Measurements from ENCODE around the gene SH2D7.
"Not testable (repeated sequence)": the region's sequence is repeated elsewhere in the genome, so short reads cannot be mapped to it uniquely, and the experiment has no call there.

Gene SH2D7

GRCh38 chr15:78142332-78142731, 50.0 kb downstream of the SH2D7 start:
- no peak for DNase-seq (ENCODE audit: low read depth)

- DNase-seq (ENCODE audit: low read depth): no peak
These were observed 54.2 kb downstream of the SH2D7 start for GRCh38 chr15:78146425-78147154.

DNA sequence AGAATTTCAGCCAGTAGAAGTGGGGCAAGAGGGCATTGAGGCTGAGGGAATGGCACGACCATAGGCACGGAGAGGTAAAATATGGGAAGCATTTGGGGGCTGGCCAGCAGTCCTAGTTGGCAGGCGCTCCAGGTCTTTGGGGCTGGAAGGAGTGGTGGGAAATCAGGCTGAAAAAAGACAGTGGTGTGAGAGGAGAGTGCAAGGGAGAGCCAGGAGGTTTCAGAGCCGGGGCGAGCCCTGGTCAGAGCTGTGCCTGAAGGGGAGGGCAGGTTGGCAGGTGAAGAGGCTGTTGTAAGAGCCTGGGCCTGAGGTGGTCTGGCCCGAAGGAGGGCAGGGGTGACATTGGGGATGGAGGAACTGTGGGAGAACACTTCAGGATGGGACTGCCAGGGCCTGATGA, 55.2 kb downstream of the SH2D7 start:
- DNase-seq (ENCODE audit: low read depth): no peak

DNA sequence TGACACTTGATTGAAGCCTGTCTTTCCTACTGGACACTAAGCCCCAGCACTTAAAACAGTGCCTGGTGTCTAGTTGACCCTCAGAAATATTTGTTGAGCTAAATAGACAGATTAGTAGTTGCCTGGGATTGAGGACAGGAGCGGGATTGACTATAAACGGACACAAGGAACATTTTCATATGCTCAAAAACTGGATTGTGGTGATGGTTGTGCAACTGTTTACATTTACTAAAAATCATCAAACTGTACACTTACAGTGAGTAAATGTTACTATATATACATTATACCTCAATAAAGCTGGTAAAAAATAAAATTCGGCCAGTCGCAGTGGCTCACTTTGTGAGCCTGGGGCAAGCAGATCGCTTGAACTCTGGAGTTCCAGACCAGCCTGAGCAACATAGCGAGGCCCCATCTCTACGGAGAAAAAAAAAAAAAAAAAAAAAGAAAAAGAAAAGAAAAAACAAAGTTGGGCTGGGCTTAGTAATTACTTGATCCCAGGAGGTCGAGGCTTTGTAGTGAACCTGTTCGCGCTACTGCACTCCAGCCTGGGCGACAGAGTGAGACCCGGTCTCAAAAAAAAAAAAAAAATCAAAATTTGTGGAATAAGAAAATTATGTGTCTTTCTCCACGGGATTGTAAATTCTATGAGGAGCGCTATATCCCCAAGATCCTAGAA, 56.2 kb downstream of the SH2D7 start:
- DNase-seq (ENCODE audit: low read depth): no peak

DNA sequence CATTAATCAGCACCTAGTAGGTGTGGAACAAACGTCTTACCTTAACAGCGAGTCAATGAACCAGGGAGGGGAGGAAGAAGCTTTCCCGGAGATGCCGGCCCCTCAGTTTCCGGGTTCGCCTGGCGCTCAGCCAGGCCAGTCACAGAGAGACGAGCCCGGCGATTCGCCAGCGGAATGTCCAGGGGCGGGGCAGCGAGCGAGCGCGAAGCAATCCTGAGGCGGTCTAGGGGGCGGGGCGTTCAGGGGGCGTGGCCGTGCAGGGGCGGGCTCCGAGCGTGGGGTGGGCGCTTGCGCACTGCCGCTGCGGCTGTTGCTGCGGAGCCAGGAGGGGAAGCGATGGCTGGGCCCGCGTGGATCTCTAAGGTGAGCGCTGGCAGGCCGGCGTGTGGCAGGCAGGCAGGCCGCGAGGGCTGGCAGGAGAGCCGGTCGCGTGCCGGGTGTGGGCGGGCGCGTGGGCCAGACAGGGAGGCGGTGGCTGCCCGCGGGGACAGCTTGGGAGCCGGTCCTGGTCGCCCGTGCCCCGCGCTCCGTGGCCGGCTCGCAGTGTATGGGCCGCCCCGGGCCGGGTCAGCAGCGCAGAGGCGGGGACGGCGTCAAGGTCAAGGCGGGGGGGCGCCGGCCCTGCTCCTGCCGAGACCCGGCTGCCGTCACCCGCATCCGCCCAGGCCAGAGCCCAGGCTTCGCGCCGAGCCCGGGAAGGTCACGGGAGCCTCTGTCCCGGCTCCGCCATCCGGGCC, 56.9 kb downstream of the SH2D7 start, which contains the start of gene IDH3A:
Gene IDH3A (plus strand): TSS at position 295 of the 737 bp plus-strand sequence. CDS start 42 bp downstream, at position 337.
- peak; percentile 99 for DNase-seq (ENCODE audit: low read depth)

DNA sequence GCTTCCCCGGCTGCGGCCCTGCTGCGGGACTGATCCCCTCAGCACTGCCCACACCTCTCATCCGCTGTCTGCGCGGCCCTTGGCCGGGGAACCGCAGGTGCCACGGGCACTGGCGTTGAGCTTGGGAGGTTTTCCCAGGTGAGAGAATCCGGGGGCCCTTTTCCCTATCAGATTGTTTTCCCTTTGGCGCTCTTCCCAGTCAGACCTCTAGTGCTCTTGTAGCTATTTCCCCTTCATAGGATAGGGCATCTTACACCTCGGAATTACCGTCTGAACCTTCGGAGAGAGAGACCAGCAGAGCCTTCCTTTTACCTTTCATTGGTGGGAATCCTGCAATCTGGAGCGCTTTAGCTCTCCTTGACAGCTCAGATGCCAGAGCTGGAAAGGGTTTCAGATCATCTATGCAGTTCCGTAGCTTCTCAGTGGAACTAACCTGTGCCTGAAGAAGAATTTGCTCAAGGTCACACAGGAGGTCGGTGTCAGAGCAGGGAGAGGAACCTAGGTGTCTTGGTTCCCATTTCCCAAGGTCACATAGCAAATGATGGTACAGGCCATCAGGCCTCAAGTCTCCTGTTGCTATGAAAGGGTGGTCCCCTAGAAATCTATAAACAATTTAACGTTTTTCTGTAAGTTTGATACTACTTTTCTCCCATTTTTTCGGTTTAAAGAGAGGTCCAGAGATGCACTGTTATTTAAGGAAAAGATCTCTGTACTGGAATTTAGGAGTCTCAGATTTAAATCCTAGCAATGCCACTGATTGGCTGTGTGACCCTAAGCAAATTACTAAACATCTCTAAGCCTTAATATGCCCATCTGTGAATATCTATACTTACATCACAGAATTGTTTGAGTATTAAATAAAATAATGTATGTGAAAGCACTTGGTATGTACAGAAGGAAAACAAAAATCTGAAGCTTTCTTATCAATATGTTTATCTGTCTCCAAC, 57.7 kb downstream of the SH2D7 start:
- DNase-seq (ENCODE audit: low read depth): no peak

DNA sequence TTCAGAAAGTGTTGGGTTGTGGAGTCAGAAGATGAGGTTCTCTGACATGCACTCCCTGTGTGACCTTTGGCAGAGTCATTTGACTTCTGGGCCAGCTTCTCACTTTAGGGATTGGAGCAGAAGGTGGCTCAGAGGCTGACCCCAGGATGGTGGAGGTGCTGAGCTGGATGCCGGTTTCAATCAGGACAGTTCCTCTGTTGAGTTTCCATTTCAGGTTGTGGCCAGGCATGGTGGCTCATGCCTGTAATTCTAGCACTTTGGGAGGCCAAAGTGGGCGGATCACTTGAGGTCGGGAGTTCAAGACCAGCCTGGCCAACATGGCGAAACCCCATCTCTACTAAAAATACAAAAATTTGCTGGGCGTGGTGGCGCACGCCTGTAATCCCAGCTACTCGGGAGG, 58.7 kb downstream of the SH2D7 start:
- not testable (repeated sequence) for DNase-seq (ENCODE audit: low read depth)
